WTC11 (cell line): ENCODE data around the gene DCLK1.

Experiments
- IRF2 ChIP-seq: sonication (generic); formaldehyde crosslinking; IDR thresholded peaks from 2 replicates; pipeline ENCODE4 v1.8.0; 2022; ENCODE audit warnings: low read depth, missing genetic modification reagents, borderline replicate concordance
- SMAD3 ChIP-seq: sonication (generic); formaldehyde crosslinking; IDR thresholded peaks from 2 replicates; pipeline ENCODE4 v1.8.0; 2022; ENCODE audit warnings: missing genetic modification reagents, mild to moderate bottlenecking, borderline replicate concordance
- SMAD4 ChIP-seq: sonication (generic); formaldehyde crosslinking; IDR thresholded peaks from 2 replicates; pipeline ENCODE4 v1.8.0; 2022; ENCODE audit warnings: mild to moderate bottlenecking, missing genetic modification reagents
- TF ChIP-seq, protein P1 (sequence below): fragments of 200-600 bp; IDR thresholded peaks from 2 replicates; pipeline ENCODE4 v1.8.0; 2022; ENCODE audit warnings: antibody characterized with exemption
- TF ChIP-seq, protein P2 (sequence below): sonication (generic); formaldehyde crosslinking; IDR thresholded peaks from 2 replicates; pipeline ENCODE4 v1.8.0; 2022; ENCODE audit warnings: mild to moderate bottlenecking, missing genetic modification reagents
- TF ChIP-seq, protein P3 (sequence below): sonication (generic); formaldehyde crosslinking; IDR thresholded peaks from 2 replicates; pipeline ENCODE4 v1.8.1; 2022; ENCODE audit warnings: mild to moderate bottlenecking, moderate library complexity, missing genetic modification reagents

DNA sequence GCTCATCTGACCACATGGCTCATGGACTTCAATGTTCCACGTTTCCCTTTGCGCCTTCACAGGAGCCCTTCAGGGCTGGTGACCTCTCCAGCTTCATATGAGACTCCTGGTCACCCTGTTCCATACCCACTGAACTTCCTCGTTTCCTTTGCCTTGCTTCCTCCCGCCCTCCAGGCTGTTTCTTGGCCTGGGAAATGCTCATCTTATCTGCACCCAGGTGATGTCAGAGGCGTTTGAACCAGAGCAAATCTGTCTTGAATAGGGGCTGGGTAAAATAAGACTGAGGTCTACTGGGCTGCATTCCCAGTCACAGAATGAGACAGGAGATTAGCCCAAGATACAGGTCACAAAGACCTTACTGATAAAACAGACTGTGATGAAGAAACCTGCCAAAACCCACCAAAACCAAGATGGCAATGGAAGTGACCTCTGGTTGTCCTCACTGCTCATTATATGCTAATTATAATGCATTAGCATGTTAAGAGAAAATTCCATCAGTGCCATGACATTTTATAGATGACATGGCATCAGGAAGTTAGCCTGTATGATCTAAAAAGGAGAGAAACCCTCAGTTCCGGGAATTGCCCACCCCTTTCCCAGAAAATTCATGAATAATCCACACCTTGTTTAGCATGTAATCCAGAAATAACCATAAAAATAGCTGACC, 102.7 kb downstream of the DCLK1 start:
- TF ChIP-seq SMAD4 (CRISPR knock-in tag) (no peak), IRF2 (CRISPR knock-in tag) (no peak), SMAD3 (CRISPR knock-in tag) (no peak)
- TF ChIP-seq, protein P1, sequence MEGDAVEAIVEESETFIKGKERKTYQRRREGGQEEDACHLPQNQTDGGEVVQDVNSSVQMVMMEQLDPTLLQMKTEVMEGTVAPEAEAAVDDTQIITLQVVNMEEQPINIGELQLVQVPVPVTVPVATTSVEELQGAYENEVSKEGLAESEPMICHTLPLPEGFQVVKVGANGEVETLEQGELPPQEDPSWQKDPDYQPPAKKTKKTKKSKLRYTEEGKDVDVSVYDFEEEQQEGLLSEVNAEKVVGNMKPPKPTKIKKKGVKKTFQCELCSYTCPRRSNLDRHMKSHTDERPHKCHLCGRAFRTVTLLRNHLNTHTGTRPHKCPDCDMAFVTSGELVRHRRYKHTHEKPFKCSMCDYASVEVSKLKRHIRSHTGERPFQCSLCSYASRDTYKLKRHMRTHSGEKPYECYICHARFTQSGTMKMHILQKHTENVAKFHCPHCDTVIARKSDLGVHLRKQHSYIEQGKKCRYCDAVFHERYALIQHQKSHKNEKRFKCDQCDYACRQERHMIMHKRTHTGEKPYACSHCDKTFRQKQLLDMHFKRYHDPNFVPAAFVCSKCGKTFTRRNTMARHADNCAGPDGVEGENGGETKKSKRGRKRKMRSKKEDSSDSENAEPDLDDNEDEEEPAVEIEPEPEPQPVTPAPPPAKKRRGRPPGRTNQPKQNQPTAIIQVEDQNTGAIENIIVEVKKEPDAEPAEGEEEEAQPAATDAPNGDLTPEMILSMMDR, result no peak
- TF ChIP-seq, protein P2, sequence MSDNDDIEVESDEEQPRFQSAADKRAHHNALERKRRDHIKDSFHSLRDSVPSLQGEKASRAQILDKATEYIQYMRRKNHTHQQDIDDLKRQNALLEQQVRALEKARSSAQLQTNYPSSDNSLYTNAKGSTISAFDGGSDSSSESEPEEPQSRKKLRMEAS (CRISPR knock-in tag), result no peak
- TF ChIP-seq, protein P3, sequence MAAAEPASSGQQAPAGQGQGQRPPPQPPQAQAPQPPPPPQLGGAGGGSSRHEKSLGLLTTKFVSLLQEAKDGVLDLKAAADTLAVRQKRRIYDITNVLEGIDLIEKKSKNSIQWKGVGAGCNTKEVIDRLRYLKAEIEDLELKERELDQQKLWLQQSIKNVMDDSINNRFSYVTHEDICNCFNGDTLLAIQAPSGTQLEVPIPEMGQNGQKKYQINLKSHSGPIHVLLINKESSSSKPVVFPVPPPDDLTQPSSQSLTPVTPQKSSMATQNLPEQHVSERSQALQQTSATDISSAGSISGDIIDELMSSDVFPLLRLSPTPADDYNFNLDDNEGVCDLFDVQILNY (CRISPR knock-in tag), result no peak
